Esophagus squamous epithelium (tissue), 5 donors: ENCODE results near the gene NEU4. TPM values are rescaled to one million over a fixed set of nuclear protein-coding genes. Genes with fewer than 3 reads are reported as not detected.

ENCODE experiments used
- DNase-seq: peaks from one replicate; lab custom pipeline; 2025; lab: John Stamatoyannopoulos, UW
- H3K27ac ChIP-seq, 4 donors: fragments of 200-600 bp; sonication (generic); one replicate each; pipeline ENCODE4 v1.5.1; 2016 to 2019; ENCODE audit warnings: mild to moderate bottlenecking in 1 of 4
- H3K27me3 ChIP-seq, 4 donors: fragments of 200-600 bp; sonication (generic); 1 replicate in 3 of 4; 2 replicates in 1 of 4; pipeline versions ENCODE4 v1.5.1 to v1.6.0; 2017 to 2021; ENCODE audit warnings: antibody characterized with exemption in 1 of 4
- H3K36me3 ChIP-seq, 3 donors: fragments of 200-600 bp; sonication (generic); one replicate each; pipeline ENCODE4 v1.5.1; 2016 to 2019
- H3K4me1 ChIP-seq, 3 donors: fragments of 200-600 bp; sonication (generic); one replicate each; pipeline ENCODE4 v1.5.1; 2017 to 2019
- H3K4me3 ChIP-seq, 4 donors: fragments of 200-600 bp; sonication (generic); 1 replicate in 3 of 4; 2 replicates in 1 of 4; pipeline ENCODE4 v1.5.1; 2016 to 2019; ENCODE audit warnings: mild to moderate bottlenecking in 2 of 4, moderate library complexity in 1 of 4
- H3K9me3 ChIP-seq, 3 donors: fragments of 200-600 bp; sonication (generic); one replicate each; pipeline ENCODE4 v1.5.1; 2016 to 2019
- CTCF ChIP-seq, 6 experiments: fragments of 450-650 bp in 4 of 6; fragments of 200-600 bp in 2 of 6; sonication (generic) in 2 of 6; IDR thresholded peaks; one replicate each; pipeline ENCODE4 v1.5.1; 2016 to 2019; ENCODE audit warnings: antibody characterized with exemption in 6 of 6, mild to moderate bottlenecking in 4 of 6, moderate library complexity in 4 of 6
- POLR2A ChIP-seq, 4 donors: fragments of 450-650 bp; IDR thresholded peaks; one replicate each; pipeline ENCODE4 v1.6.1; 2017; ENCODE audit warnings: antibody characterized with exemption in 4 of 4, mild to moderate bottlenecking in 4 of 4, moderate library complexity in 3 of 4
- WGBS, 2 donors: methylation state at CpG; one replicate each; pipeline ENCODE4 v1.1.5; 2018; 5-methylcytosine and 5-hydroxymethylcytosine counted together
- intact Hi-C: fragments of 100-400 bp; cut with DNase I; formaldehyde crosslinking; loops from one replicate; pipeline ENCODE4 v1.15.0; 2022
- total RNA-seq, 4 donors: library from RNA; depleted of rRNA; stranded (reverse); fragments of >200 nt; gene quantifications; one replicate each; pipeline ENCODE4 v1.1.0, GENCODE V29; 2016
- donor health status: DM: yes; HTN: yes; CAD: no.

Gene NEU4
- total RNA-seq, 4 donors from 2014 or later: not detected

DNA sequence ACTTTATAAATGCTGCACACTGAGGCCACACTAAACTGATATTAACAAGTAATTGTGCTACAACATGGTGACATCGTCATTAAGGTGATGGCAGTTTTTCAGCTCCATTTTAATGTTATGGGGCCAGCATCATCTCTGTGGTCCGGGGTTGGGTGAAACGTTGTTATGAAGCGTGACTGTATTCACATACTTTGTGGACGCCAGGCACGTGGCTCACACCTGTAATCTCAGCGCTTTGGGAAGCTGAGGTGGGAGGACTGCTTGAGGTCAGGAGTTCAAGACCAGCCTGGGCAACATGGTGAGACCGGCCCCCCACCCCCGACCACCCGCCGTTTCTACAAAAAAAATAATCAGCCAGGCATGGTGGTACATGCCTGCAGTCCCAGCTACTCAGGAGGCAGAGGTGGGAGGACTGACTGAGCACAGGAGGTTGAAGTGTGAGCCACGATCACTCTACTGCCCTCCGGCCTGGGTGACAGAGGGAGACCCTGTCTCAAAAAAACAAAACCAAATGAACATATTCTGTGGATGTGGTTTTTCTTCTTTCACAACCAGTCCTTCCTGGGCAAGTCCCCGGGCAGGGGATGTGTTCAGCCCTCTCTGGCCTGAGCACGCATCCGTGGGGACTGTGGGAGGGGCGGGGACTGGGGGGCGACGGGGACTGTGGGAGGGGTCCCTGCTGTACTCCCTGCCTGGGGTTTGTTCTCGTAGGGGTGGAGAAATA lies 45.3 kb upstream of the NEU4 start:
- H3K27ac ChIP-seq: peak overlapping the region in 1 of 4 donors; percentile 36
- H3K36me3 ChIP-seq: peaks cover 0 to 73% (median 4%) of the 10 kb centered on the region in 3 donors
- WGBS, 2 donors: 69 to 75% methylated on average over 12 to 16 of the region's 20 CpGs

DNA sequence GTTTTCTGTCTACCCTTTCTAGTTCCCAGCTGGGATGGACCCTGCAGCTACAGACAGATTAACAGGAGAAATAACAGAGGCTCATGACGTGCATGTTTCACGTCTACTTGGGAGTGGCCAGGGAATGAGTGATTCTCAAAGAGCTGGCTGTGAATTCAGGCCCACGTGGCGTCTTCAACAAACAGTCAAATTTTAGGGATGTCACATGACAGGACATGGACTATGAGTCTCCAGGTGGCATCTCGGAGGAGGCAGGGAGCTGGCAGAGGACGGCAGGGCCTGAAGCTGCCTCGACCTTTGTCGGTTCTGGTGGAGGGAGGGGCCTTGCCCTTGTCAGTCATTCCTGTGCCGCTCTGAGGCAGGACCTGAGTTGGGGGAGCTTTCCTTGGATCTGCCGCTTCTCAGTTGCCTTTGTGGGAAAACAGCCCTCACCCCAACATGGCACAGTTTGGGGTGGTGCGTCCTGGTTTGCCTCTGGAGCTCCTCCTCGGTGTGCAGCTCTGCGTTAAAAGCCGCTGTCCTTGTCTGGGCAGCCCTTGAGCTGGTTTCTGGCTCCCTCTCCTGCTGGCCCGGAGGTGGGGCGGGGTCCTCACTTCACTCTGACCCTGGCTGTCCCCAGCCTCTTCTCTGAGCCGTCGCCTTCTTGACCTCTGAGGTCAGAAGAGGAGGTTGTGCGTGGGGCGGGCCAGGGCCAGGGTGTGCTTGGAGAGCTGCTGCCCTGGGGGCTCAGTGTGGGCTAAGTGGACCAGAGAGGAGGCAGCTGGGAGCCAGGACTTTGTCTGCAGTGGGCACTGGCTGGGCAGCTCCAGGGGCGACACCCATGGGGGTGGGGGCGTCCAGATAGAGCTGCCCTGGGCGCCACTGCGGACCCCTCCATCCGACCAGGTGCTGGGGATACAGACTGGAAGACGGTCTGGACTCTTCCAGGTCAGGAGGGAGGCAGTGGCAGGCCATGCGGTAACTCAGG lies 44.4 kb upstream of the NEU4 start:
- no peak for DNase-seq
- WGBS, 2 donors: 76 to 83% methylated on average over 10 to 13 of the region's 27 CpGs

More for the DNA sequence above, 45.3 kb upstream of the NEU4 start:
- TF ChIP-seq CTCF (IDR thresholded peaks at IDR 0.05): no peak
- no peak for TF ChIP-seq POLR2A (IDR thresholded peaks at IDR 0.05)
- Histone ChIP-seq H3K27me3 (no peaks in the 10 kb centered on the region), H3K9me3 (no peaks in the 10 kb centered on the region), H3K4me3 (no peak overlapping the region), H3K4me1 (no peaks in the 10 kb centered on the region)
- intact Hi-C loops: no loop called here
- no peak for DNase-seq

GRCh38 chr2:241767464-241768250 lies 41.3 kb upstream of the NEU4 start:
- H3K27ac ChIP-seq: no peak overlapping the region
- H3K4me1 ChIP-seq: peaks cover 0 to 24% (median 6%) of the 10 kb centered on the region in 3 donors
- no peaks in the 10 kb centered on the region for H3K9me3 ChIP-seq
- TF ChIP-seq POLR2A (IDR thresholded peaks at IDR 0.05) (no peak), CTCF (IDR thresholded peaks at IDR 0.05) (no peak)
- WGBS, 2 donors: 85 to 92% methylated on average over 4 to 10 of the region's 37 CpGs
- intact Hi-C loops: no loop called here
- DNase-seq: no peak
- H3K27me3 ChIP-seq: peaks cover 0 to 20% (median 0%) of the 10 kb centered on the region in 4 donors
- H3K4me3 ChIP-seq: no peak overlapping the region
- peaks cover 0 to 37% (median 0%) of the 10 kb centered on the region in 3 donors for H3K36me3 ChIP-seq

More for the DNA sequence above, 44.4 kb upstream of the NEU4 start:
- no peaks in the 10 kb centered on the region for H3K27me3 ChIP-seq
- H3K4me3 ChIP-seq: no peak overlapping the region
- TF ChIP-seq CTCF (IDR thresholded peaks at IDR 0.05) (no peak), POLR2A (IDR thresholded peaks at IDR 0.05) (no peak)
- H3K9me3 ChIP-seq: no peaks in the 10 kb centered on the region
- no peaks in the 10 kb centered on the region for H3K4me1 ChIP-seq
- no peak overlapping the region for H3K27ac ChIP-seq
- intact Hi-C loops: no loop called here
- H3K36me3 ChIP-seq: peaks cover 0 to 68% (median 3%) of the 10 kb centered on the region in 3 donors

- H3K27me3 ChIP-seq: peaks cover 0 to 26% (median 0%) of the 10 kb centered on the region in 4 donors
- 20% methylated on average over 1 of the region's 29 CpGs; no CpG with 5 or more reads in 1 of the 2 donors for WGBS, 2 donors
- TF ChIP-seq POLR2A (IDR thresholded peaks at IDR 0.05) (no peak), CTCF (IDR thresholded peaks at IDR 0.05) (no peak)
- intact Hi-C loops: no loop called here
- peaks cover 0 to 31% (median 0%) of the 10 kb centered on the region in 3 donors for H3K36me3 ChIP-seq
- DNase-seq: no peak
- H3K4me1 ChIP-seq: peaks cover 0 to 26% (median 6%) of the 10 kb centered on the region in 3 donors
- no peak overlapping the region for H3K27ac ChIP-seq
- no peak overlapping the region for H3K4me3 ChIP-seq
- no peaks in the 10 kb centered on the region for H3K9me3 ChIP-seq
Observed at GRCh38 chr2:241768251-241768711, 40.7 kb upstream of the NEU4 start.
